ENCODE results near the gene ETNK2. TPM values are rescaled to one million over a fixed set of nuclear protein-coding genes. Genes with fewer than 3 reads are reported as not detected.

The ETNK2 gene, protein sequence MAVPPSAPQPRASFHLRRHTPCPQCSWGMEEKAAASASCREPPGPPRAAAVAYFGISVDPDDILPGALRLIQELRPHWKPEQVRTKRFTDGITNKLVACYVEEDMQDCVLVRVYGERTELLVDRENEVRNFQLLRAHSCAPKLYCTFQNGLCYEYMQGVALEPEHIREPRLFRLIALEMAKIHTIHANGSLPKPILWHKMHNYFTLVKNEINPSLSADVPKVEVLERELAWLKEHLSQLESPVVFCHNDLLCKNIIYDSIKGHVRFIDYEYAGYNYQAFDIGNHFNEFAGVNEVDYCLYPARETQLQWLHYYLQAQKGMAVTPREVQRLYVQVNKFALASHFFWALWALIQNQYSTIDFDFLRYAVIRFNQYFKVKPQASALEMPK
- under 1 TPM in 1 of 2 experiments, not detected in 1; 0.25 TPM for total RNA-seq

DNA sequence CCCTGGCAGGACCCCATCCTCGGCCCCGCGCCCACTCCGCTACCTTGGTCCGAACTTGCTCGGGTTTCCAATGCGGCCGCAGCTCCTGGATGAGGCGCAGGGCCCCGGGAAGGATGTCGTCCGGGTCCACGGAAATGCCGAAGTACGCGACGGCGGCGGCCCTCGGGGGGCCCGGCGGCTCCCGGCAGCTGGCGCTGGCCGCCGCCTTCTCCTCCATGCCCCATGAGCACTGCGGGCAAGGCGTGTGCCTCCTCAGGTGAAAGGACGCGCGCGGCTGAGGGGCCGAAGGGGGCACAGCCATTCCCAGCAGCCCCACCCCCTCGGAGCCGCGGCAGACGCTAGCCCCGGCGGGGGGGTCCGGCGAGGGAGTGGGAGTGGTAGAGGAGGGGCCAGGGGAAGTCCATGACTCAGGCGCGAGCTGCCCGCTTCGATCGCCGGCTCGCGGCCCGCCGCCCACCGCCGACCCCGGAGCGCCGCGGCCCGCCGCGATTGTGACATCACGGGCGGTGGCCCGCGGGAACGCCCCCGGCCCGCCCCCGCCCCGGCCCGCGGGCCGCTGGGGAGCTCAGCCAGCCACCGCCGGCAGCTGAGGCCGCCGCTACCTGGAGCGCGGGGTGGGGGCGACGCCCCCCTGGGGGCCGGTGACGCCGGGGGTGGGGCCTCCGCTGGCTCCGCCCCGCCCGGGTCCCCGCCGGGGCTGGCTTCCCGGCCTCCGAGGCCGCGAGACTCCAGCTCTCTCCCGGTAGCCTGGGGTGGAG lies at the start of gene ETNK2:
Gene ETNK2 (minus strand): TSS at position 493 of the 758 bp plus-strand sequence. CDS start 192 bp downstream, at position 301.
- peaks cover 8% of the 10 kb centered on the region for H3K4me1 Mint-ChIP-seq
- peak; percentile 20 for DNase-seq
- POLR2A ChIA-PET: no interaction called here
- no peaks in the 10 kb centered on the region for H3K36me3 Mint-ChIP-seq (ENCODE audit: low read depth)
- H3K9me3 Mint-ChIP-seq: no peaks in the 10 kb centered on the region
- peak within 1 kb of the TSS; percentile 53 for H3K4me3 Mint-ChIP-seq
- CTCF ChIA-PET: interaction anchor here (1.0 to 1.7 kb wide), 2 partner anchors 11 to 13 kb away, joined by 3 to 4 read pairs; no protein-coding TSS in a partner anchor
- H3K27ac Mint-ChIP-seq: no peak within 1 kb of the TSS
- H3K27me3 Mint-ChIP-seq: peaks cover 19% of the 10 kb centered on the region

DNA sequence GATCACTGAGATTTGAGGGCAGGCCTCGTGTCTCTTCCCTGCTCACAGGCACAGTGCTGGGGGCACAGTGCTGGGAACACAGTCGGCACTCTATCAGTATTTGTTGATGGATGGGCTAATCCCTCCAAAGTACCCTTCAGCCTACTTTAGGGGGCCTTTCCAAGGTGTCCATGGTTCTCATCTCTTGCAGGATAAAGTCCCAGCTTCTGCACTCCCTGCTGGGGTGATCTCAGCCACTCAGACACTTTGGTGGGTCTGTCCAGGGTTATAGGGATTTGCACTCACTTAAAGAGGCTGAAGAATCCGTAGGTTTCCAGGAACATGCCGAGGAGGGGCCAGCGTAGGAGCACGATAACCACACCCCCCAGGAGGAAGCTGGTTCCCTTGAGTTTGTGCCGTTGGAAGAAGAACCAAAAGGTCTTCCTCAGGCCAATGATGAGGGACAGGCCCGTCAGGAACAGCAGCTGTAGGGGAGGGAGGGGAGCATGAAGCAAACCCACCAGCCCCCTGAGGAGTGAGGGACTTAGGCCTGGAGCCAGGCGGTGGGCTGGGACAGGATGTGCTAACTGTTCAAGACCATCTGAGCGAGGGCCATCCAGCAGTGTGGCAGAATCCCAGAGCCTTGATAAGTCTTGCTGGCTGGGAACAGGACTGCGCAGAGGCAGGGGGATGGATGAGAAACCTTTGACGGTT lies 49.6 kb upstream of the ETNK2 start:
- ChIA-PET CTCF (interaction anchor here (0.7 to 0.8 kb wide), 2 partner anchors 10 to 149 kb away, joined by 3 read pairs; no protein-coding TSS in a partner anchor), POLR2A (no interaction called here)
- no peak overlapping the region for H3K27ac Mint-ChIP-seq
- no peaks in the 10 kb centered on the region for H3K4me1 Mint-ChIP-seq
- no peak overlapping the region for H3K4me3 Mint-ChIP-seq
- no peaks in the 10 kb centered on the region for H3K9me3 Mint-ChIP-seq
- H3K27me3 Mint-ChIP-seq: peaks cover 21% of the 10 kb centered on the region
- no peak for DNase-seq
- no peaks in the 10 kb centered on the region for H3K36me3 Mint-ChIP-seq (ENCODE audit: low read depth)

GRCh38 chr1:204199579-204199978 lies 47.7 kb upstream of the ETNK2 start:
- Mint-ChIP-seq H3K4me1 (peaks cover 5% of the 10 kb centered on the region), H3K27ac (no peak overlapping the region), H3K4me3 (no peak overlapping the region), H3K36me3 (ENCODE audit: low read depth) (no peaks in the 10 kb centered on the region), H3K27me3 (peaks cover 8% of the 10 kb centered on the region), H3K9me3 (peaks cover 3% of the 10 kb centered on the region)
- POLR2A ChIA-PET: no interaction called here
- CTCF ChIA-PET: interaction anchor here (1.0 kb wide), 1 partner anchor 16 kb away, joined by 3 read pairs; no protein-coding TSS in a partner anchor
- no peak for DNase-seq

- POLR2A ChIA-PET: no interaction called here
- Mint-ChIP-seq H3K36me3 (ENCODE audit: low read depth) (no peaks in the 10 kb centered on the region), H3K27ac (no peak overlapping the region), H3K27me3 (no peaks in the 10 kb centered on the region), H3K9me3 (peaks cover 3% of the 10 kb centered on the region), H3K4me3 (no peak overlapping the region), H3K4me1 (peaks cover 6% of the 10 kb centered on the region)
- CTCF ChIA-PET: interaction anchor here (0.7 to 1.6 kb wide), 5 partner anchors 9 to 36 kb away, joined by 3 to 6 read pairs (median 3); no protein-coding TSS in a partner anchor
- DNase-seq: no peak
Measured at GRCh38 chr1:204198348-204199340, 46.8 kb upstream of the ETNK2 start.

DNA sequence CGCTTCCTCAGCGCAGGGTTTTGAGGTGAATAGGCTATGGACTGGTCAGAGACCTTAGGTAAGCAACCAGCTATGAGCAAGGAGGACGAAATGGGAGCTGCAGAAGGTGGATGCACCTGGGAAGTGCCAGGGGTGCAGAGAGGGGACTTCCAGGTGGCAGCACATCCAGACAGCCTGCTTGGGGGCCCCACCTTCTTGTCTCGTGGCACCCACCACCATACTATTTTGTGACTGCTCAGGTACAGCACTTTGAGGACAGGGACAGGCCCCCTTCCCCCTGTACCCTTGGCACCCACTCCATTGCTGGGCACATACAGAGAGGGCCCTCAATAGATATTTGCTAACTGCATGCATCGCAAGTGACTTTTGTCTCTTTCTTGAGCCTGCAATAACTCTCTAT lies 45.2 kb upstream of the ETNK2 start:
- ChIA-PET POLR2A (no interaction called here), CTCF (interaction anchor here (1.6 kb wide), 1 partner anchor 10 kb away, joined by 3 read pairs; no protein-coding TSS in a partner anchor)
- no peak overlapping the region for H3K4me3 Mint-ChIP-seq
- H3K27me3 Mint-ChIP-seq: peaks cover 6% of the 10 kb centered on the region
- H3K4me1 Mint-ChIP-seq: peaks cover 6% of the 10 kb centered on the region
- peaks cover 3% of the 10 kb centered on the region for H3K9me3 Mint-ChIP-seq
- no peaks in the 10 kb centered on the region for H3K36me3 Mint-ChIP-seq (ENCODE audit: low read depth)
- DNase-seq: no peak
- no peak overlapping the region for H3K27ac Mint-ChIP-seq

- ChIA-PET CTCF (interaction anchor here (1.1 kb wide), 1 partner anchor 19 kb away, joined by 3 read pairs; no protein-coding TSS in a partner anchor), POLR2A (no interaction called here)
- H3K4me3 Mint-ChIP-seq: no peak within 1 kb of the TSS
- H3K36me3 Mint-ChIP-seq (ENCODE audit: low read depth): no peaks in the 10 kb centered on the region
- peaks cover 6% of the 10 kb centered on the region for H3K4me1 Mint-ChIP-seq
- no peak for DNase-seq
- H3K27ac Mint-ChIP-seq: no peak within 1 kb of the TSS
- peaks cover 3% of the 10 kb centered on the region for H3K9me3 Mint-ChIP-seq
- H3K27me3 Mint-ChIP-seq: peaks cover 9% of the 10 kb centered on the region
Measured at GRCh38 chr1:204196068-204196795, 44.4 kb upstream of the ETNK2 start, which contains the start of gene KISS1. KISS1 (minus strand) TSS chr1:204196491; CDS start chr1:204192876, 3,615 bp downstream.

GRCh38 chr1:204194771-204195170 lies 42.9 kb upstream of the ETNK2 start:
- H3K9me3 Mint-ChIP-seq: peaks cover 3% of the 10 kb centered on the region
- peaks cover 9% of the 10 kb centered on the region for H3K4me1 Mint-ChIP-seq
- no peaks in the 10 kb centered on the region for H3K36me3 Mint-ChIP-seq (ENCODE audit: low read depth)
- no peak overlapping the region for H3K27ac Mint-ChIP-seq
- POLR2A ChIA-PET: no interaction called here
- no peak for DNase-seq
- H3K4me3 Mint-ChIP-seq: no peak overlapping the region
- CTCF ChIA-PET: no interaction called here
- peaks cover 18% of the 10 kb centered on the region for H3K27me3 Mint-ChIP-seq

- POLR2A ChIA-PET: no interaction called here
- Mint-ChIP-seq H3K27ac (no peak overlapping the region), H3K27me3 (peaks cover 25% of the 10 kb centered on the region), H3K9me3 (peaks cover 3% of the 10 kb centered on the region), H3K36me3 (ENCODE audit: low read depth) (no peaks in the 10 kb centered on the region), H3K4me3 (no peak overlapping the region), H3K4me1 (peaks cover 12% of the 10 kb centered on the region)
- DNase-seq: no peak
- CTCF ChIA-PET: no interaction called here
Measured at GRCh38 chr1:204194080-204194479, 42.2 kb upstream of the ETNK2 start.

DNA sequence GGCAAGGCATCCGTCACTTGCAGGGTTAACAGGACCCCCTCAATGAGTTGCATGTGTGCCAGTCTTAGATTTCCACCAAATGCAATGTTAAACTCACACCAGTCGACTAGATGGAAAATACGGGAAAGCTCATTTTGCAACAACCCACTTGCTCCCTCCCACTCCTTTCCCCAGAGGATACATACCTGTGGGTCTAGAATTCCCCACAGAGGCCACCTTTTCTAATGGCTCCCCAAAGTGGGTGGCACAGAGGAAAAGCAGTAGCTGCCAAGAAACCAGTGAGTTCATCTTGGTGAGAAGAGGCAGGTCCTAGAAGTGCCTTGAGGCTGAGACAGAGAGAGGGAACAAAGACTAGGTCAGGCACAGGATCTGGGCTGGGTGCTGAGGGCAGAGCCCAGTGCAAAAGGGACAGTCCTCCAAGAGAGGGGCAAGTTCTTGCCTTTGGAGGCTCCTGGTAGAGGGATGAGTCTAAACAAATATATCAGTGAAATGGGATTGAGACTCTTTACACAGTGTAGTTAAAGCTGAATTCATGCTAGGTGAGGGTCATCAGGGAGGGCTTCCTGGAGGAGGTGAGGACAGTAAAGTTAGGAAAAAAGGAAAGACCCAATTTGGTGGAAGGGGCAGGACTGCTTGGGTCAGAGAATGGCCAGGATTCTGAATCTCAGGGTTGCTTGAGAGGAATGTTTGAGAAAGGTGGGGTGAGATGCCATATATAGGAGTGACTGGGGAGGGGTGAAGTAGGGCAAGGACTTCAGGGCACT lies 40.9 kb upstream of the ETNK2 start:
- no peak for DNase-seq
- POLR2A ChIA-PET: no interaction called here
- Mint-ChIP-seq H3K9me3 (peaks cover 3% of the 10 kb centered on the region), H3K4me3 (no peak overlapping the region), H3K36me3 (ENCODE audit: low read depth) (no peaks in the 10 kb centered on the region), H3K27ac (no peak overlapping the region), H3K4me1 (peaks cover 12% of the 10 kb centered on the region), H3K27me3 (peaks cover 34% of the 10 kb centered on the region)
- CTCF ChIA-PET: interaction anchor here (0.9 kb wide), 1 partner anchor 8 kb away, joined by 3 read pairs; no protein-coding TSS in a partner anchor

DNA sequence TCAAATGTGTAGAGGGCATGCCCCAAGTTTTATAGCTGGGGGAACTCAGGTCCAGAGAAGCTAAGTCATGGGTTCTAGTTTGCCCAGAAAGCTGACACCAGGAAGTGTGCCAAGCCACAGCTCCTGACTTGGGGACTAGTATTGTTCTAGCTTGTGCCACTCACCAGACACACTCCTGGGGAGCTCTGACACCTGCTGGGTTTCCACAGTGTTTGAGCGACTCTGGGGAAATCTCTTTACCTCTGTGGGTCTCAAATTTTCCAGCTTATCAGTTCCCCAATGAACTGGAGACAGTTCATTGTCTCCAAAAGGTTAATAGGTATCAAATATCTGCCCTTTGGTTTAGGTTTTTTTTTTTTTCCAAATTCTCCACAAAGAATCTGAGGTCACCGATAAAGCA lies 40.2 kb upstream of the ETNK2 start:
- H3K36me3 Mint-ChIP-seq (ENCODE audit: low read depth): no peaks in the 10 kb centered on the region
- no peak overlapping the region for H3K27ac Mint-ChIP-seq
- DNase-seq: no peak
- no peak overlapping the region for H3K4me3 Mint-ChIP-seq
- peaks cover 3% of the 10 kb centered on the region for H3K9me3 Mint-ChIP-seq
- H3K27me3 Mint-ChIP-seq: peaks cover 40% of the 10 kb centered on the region
- H3K4me1 Mint-ChIP-seq: peaks cover 12% of the 10 kb centered on the region
- ChIA-PET POLR2A (no interaction called here), CTCF (interaction anchor here (0.6 to 0.9 kb wide), 3 partner anchors 9 to 928 kb away, joined by 3 read pairs; no protein-coding TSS in a partner anchor)

GRCh38 chr1:204191456-204191855 lies 39.6 kb upstream of the ETNK2 start:
- H3K4me3 Mint-ChIP-seq: no peak overlapping the region
- peaks cover 12% of the 10 kb centered on the region for H3K4me1 Mint-ChIP-seq
- no peak for DNase-seq
- no peaks in the 10 kb centered on the region for H3K36me3 Mint-ChIP-seq (ENCODE audit: low read depth)
- peaks cover 3% of the 10 kb centered on the region for H3K9me3 Mint-ChIP-seq
- POLR2A ChIA-PET: no interaction called here
- CTCF ChIA-PET: interaction anchor here (0.7 to 1.5 kb wide), 4 partner anchors 9 to 927 kb away, joined by 3 to 6 read pairs (median 4); no protein-coding TSS in a partner anchor
- H3K27me3 Mint-ChIP-seq: peaks cover 42% of the 10 kb centered on the region
- no peak overlapping the region for H3K27ac Mint-ChIP-seq
